NCI-H1092 (cell line): Measurements from ENCODE around the gene WDR45B.

ENCODE experiments used
- DNase-seq: peaks from one replicate; lab custom pipeline; 2025; lab: John Stamatoyannopoulos, UW

Gene WDR45B

DNA sequence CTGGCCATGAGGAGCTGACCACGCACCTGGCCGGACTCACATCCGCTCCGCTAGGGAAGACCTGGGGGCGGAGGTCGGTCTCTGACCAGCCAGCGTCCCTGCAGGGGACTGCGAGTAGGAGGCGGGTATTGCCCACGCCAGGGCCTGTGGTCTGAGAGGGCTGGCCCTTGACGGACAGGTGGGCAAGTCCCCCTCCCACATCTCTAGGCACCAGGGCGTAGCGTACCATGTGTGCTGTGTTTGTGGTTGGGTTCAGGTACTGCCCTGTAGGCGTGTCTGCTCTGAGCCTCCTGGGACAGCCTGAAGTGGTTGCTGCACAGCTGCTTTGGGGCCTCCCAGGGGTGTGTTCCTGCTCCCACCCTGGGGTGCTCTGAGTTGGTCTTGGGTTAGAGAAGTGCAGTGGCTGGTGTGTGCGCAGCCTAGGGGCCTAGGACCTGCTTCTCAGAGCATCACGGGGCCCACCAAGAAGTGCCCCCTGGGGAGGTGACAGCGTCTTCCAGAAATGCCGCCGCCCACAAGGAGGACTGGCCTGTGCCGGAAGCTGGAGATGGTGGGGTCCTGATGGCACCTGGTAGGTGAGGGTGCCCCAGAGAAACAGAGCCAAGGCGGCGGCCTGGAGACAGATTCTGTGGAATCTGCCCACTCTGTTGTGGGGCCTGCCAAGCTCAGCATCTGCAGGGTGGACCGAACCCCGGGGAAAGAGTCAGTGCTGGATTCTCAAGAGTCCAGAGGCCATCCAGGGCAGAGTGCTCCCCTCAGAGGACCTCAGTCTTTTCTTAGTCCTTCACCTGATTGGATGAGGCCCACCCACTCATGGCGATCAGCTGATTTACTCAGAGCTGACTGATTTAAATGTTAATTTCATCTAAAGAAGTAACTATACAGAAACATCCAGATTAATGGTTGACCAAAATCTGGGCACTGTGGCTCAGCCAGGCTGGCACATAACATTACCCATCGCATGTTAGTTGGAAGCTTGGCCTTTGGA lies 48.3 kb downstream of the WDR45B start:
- DNase-seq = no peak

DNA sequence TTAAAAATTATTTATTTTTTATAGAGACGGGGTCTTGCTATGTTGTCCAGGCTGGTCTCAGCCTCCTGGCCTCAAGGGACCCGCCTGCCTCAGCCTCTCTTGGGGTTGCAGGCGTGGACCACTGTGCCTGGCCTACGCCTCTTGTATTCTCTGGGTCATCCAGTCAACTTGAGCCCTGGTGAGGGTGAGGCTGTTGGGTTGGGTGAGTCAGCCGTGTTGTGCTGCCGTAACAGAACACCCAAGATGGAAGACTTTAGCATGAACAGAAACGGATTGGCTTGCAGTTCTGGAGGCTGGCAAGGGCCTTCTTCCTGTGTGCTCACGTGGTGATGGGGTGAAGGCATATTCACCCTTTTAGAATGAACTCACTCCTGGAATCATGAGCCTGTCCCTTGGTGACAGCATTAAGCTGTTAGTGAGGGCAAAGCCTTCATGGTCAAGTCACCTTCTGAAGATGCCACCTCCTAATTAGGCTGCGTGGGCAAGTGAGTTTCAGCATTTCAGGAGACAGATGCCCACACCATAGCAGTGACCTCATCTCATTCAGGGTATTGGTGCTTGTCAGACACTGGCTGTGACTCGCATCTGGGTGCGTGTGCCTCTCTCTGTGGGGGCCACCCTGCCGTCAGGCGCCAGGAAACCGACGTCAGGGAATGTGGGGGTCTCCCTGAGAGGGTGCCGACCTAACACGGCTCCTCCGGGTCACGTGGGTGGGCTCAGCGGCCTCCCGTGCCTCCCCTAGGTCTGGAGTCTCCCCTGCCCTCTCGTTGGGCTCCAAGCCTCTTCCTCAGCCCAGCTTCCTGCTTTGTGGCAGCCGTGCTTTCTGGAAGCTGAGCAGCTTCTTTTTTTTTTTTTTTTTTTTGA lies 49.8 kb downstream of the WDR45B start:
- DNase-seq = no peak

DNA sequence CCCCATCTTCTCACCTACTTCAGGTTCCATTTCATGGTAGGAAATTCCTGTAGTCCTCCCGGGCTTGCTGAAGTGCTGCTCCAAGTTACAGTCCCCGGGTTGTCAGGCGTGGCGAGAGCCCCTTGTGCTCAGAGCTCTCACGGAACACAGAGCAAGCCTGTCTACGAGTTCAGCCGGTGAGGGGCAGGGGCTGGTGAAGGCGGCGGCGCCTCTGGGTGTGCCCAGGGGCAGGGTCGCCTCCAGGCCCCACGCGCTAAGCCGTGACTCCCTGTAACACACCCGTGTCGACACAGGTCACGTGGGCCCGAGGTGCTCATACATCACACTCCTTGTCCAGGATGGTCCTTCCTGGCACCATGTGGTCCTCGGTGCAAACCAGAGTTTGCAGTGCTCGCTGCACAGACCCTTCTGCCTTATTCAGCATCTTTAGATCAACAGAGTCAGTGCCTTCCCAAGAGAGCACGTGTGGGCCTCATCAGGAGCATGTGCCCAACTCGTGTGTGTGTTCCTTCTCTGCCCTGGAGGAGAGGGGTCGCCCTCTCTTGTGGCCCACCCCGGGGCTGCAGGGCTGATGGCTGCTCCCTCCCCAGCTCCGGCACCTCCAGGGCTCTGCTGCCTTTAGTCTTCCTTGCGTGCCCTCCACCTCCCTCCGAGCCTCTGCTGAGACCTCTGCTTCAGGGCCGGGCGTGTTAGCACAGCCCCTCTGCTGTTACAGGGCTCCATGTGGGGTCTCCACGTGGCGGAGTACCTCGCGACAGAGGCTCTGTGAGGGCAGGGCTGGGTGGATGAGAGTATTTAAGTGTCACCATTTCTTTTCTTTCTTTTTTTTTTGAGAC lies 51.2 kb downstream of the WDR45B start:
- DNase-seq = no peak

DNA sequence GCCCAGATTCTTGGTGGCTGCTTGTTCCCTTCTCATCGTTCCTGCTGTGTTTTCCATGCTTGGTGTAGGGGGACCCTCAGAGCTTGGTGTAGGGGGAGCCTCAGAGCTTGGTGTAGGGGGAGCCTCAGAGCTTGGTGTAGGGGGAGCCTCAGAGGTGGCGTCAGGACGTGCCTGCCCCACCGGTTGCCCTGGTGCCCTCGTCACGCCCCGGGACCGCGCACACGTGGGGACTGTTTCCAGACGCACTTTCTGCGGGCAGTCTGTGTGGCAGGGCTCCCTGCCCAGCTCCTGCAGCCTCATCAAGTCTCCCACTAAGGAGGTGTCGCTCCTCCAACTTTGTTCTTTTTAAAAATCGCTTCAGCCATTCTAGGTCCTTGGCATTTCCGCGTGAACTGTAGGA lies 51.9 kb downstream of the WDR45B start:
- DNase-seq = no peak

DNA sequence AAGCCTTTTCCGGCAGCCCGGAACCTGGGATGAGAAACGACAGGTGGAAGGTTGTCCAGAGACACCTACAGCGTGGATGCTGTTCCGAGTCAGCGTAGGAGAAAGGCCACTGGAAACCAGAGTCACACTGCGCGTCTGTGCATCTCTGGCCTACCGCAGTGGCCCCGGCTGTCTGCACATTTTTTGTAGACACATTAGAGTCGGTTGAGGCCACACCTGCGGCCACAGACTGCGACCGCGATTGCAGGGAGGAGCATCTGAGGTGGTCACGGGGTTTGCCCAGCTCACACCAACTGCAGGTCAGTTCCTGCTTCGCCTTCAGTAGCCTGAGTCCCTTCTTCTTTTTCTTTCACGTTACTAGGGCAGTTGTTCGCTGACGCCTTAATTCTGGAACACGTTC lies 52.4 kb downstream of the WDR45B start:
- DNase-seq = no peak

DNA sequence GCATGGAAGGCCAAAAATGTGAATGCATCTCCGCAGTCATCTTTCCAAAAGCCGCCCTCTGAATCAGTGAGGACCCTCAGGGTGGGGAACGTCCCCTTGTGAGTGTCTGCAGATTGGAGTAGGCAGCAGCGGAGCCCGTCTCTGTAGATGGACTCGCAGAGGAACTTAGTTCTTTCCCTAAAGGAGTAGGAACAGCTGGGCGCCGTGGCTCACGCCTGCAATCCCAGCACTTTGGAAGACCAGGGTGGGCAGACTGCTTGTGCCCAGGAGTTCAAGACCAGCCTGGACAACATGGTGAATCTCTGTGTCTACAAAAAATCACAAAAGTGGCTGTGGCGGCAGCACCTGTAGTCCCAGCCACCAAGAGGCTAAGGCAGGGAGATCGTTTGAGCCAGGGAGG lies 53.7 kb downstream of the WDR45B start:
- no peak for DNase-seq

DNA sequence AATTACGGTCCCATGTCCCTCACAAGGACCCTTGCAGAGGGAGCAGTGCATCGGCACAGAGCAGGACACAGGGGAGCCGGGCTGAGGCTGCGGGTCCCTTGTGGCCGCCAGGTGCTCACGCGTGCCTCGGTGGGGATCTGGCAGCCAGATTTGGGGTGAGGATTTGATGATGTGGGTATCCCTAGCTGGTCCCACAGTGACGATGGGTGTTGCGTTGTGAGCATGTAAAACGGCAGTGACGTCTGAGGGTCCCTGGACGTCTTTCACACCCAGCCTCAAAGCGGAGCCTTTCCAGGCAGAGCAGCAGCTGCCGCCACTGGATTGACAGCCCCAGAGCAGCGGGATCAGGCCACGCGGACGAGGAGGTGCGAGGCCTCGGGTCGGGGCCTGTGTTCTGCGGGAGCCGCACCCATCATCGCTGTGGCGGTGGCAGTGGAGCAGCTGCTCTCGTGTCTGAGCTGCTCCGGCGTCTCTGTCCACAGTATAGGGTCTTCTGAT lies 54.6 kb downstream of the WDR45B start:
- no peak for DNase-seq

DNA sequence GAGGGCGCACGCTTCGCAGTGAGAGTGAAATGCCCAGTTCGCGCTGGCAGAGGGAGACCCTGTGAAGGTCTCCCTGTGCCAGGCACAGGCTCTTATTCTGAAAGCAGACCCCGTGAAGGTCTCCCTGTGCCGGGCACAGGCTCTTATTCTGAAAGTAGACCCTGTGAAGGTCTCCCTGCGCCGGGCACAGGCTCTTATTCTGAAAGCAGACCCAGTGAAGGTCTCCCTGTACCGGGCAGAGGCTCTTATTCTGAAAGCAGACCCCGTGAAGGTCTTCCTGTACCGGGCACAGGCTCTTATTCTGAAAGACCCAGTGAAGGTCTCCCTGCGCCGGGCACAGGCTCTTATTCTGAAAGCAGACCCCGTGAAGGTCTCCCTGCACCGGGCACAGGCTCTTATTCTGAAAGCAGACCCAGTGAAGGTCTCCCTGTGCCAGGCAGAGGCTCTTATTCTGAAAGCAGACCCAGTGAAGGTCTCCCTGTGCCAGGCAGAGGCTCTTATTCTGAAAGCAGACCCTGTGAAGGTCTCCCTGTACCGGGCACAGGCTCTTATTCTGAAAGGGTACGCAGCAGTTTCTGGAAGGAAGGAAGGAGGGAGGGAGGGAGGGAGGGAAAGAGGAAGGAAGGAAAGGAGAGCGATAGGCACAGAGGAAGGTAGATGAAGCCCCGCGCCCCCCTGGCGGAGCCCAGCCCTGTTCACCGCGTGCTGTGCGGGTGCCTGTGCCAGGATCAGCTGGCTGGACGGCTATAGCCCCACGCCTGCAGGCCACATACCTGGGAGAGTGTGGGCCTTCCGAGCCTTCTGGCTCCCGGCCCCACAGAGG lies 55.3 kb downstream of the WDR45B start:
- DNase-seq = peak; percentile 36

DNA sequence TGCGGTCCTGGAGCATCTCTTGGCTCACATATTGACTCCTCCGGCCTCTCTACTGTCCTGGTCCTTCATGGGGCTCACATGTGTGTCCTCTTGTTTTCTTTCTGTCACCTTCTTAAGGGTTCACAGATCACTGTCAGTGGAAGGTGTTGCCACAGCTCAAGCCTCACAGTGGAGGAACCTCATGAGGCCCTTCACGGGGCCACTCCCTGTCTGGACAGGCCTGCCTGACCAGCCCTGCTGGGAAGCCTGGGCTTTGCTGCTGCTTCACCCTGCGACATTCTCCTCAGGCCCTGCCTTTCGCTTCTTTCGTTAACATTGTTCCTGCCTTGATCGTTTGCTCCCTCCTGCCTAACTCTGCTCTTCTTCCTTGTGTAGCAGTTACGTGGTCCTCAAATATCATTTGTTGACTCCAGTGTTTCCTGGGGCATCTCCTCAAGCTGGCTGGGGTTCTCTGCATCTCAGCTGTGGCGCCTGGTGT lies 55.9 kb downstream of the WDR45B start:
- DNase-seq = no peak

DNA sequence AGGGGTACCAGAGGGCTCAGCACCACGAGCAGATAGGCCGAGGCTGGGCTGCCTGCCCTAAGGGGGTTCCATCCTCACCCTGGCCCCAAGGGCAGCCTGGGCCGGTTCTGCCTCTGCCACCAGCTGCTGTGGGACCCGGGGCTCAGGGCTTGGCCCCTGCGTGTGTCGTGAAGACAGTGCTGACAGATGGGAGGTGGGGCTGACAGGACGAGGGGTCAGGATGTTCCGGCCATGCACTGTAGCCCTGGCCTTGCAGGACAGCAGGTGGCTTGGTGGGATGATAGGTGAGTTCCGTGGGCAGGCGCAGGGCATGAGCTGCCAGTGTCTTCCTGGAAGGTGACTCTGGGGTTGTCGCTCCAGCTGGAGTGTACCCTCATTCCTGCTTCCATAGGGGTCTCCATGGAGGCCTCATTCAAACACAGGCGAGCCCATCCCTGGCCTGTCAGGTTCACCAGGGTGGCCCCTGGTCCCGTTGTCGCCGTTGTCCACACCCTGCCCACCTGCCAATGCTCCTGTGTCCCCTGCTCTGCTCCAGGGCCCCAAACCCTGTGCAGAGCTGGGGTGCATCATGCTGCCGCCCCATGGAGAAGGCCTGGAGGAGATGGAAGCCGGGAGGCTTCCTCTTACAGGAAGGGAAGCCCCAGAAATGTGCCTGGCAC lies 57.2 kb downstream of the WDR45B start:
- no peak for DNase-seq

DNA sequence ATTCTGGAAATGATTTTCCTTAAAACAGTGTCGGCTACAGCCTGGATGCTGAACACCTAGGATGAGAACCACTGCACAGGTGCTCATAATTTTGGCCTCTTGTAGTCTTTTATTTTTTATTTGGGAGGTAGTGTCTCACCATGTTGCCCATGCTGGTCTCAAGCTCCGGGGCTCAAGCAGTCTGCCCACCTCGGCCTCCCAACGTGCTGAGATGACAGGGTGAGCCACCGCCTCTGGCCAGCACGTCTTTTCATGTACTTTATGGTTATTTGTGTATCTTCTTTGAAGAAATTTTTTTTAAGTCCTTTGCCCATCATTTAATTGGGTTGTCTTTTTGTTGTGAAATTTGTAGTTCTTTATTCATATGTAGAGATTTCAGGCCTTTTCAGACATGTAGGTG lies 58.0 kb downstream of the WDR45B start:
- DNase-seq = no peak

DNA sequence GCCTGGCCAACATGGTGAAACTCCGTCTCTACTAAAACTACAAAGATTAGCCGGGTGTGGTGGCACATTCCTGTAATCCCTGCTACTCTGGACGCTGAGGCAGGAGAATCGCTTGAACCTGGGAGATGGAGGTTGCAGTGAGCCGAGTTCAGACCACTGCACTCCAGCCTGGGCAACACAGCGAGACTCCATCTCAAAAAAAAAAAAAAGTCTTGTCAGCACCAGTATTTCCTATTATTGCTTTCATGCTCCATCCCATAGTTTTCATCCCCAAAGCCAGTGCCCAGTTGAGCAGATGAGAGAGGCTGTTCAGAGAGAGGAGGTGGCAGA lies 58.4 kb downstream of the WDR45B start:
- DNase-seq = no peak

DNA sequence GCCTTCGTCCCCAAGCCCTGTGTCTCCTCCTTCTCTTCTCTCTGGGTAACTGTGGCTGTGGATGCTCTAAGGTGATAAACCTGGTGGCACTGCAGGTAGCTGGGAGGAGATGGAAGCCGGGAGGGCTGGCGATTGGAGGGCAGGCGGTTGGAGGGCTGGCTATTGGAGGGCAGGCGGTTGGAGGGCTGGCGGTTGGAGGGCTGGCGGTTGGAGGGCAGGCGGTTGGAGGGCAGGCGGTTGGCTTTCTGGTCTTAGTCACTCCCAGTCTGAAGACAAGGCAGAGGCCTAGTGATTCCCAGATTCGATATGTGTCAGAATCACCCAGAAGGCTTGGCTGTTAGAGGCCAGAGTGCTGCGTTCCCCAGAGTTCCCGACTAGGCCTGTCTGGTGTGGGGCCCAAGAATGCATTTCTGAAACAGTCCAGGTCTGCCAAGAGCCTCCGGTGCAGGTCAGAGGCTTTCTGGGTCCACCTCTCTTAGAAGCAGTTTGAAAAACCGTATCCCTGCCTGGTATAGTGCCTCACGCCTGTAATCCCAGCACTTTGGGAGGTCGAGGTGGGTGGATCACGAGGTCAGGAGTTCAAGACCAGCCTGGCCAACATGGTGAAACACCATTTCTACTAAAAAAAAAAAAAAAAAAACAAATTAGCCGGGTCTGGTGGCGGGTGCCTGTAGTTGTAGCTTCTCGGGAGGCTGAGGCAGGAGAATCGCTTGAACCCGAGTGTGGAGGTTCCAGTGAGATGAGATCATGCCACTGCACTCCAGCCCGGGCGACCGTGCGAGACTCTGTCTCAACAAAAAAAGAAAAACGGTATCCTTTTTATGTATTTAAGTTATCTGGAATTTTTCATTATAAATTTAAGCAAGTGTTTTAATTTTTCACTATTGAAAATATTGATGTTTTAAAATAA lies 59.7 kb downstream of the WDR45B start:
- no peak for DNase-seq

DNA sequence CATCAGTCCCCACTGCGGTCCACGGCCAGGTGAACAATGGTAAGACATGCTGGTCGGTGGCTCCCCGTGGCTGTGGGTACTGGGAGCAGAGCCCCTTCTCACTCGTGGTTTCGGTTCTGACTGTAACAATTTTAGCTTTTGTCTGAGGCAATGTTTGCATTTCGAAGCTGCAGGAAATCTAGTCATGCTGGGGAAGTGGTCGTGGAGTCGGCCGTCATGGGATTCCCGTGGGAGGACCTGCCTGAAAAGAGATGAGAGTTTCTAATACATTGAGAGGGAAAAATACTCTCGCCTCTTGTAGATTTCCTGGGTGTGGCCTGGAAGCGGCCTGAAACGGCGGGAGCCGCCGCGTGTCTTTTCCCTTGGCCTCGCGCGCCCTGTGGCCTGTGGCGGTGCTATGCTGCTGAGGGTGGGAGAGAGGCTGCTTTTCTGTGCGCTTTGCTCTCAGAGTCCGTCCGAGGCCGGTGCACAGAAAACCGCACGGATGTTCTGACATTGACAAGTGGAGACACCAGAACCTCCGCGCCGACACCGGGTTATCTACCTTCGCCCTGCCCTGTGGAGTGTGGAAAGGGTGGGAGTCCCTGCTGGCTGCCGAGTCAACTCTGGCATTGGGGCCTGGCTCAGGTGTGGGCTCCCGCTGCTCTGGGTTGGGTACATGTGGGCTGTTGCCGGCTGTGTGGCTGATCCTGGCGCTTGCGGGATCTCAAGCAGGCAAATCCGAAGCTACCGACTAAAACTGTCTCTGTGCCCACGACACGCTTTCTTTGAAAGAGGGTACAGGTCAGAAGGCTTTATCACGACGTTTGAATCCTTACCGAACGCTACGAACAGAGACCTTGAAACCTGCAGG lies 60.8 kb downstream of the WDR45B start:
- no peak for DNase-seq

DNA sequence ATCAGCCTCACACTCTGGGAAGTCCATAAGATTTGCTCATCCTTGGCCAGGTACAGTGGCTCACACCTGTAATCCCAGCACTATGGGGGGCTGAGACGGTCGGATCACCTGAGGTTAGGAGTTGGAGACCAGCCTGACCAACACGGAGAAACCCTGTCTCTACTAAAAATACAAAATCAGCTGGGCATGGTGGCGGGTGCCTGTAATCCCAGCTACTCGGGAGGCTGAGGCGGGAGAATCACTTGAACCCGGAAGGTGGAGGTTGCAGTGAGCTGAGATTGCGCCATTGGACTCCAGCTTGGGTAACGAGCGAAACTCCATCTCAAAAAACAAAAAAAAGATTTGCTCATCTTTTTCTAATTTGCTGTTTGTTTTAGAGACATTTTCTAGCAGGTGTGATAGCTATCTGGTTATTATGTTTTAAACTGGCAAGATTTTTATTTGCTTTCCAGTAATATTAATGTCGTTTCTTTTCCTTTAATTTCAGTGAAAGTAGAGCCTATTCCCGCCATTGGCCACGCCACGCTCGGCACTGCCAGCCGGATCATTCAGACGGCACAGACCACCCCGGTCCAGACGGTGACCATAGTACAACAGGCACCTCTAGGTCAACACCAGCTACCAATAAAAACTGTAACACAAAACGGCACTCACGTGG lies 61.5 kb downstream of the WDR45B start:
- DNase-seq = no peak

DNA sequence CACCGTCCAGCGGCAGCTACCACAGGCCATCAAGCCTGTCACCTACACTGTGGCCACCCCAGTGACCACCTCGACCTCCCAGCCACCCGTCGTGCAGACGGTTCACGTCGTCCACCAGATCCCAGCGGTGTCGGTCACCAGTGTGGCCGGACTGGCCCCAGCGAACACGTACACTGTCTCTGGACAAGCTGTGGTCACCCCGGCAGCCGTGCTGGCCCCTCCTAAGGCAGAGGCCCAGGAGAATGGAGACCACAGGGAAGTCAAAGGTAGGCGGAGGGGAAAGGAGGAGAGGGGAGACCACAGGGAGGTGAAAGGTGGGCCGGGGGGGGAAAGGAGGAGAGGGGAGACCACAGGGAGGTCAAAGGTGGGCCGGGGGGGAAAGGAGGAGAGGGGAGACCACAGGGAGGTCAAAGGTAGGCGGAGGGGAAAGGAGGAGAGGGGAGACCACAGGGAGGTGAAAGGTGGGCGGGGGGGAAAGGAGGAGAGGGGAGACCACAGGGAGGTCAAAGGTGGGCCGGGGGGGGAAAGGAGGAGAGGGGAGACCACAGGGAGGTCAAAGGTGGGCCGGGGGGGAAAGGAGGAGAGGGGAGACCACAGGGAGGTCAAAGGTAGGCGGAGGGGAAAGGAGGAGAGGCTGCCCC lies 62.2 kb downstream of the WDR45B start:
- peak; percentile 19 for DNase-seq

DNA sequence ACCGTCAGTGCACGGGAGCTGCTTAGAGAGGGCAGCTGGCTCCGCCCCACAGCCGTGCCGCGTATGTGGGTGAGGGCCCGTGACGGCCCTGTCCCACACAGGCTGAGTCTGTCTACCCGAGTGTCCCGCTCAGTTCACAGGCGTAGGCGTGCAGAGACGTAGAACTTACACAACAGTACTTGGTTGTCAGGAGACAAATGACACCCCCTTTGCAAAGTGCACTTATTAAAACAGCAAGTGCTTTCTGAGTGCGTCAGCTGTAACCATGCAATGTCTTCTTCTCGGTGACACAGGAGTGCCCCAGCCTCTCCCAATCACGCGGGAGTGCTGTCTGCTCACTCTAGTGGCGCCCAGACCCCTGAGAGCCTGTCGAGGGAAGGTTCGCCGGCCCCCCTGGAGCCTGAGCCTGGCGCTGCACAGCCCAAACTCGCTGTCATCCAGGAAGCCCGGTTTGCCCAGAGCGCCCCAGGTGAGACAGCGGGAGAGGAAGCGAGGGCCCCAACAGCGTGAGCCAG lies 64.5 kb downstream of the WDR45B start:
- no peak for DNase-seq
